Ecto neural progenitor cell (in vitro differentiated cells): Measurements from ENCODE around the gene XYLT1.

Experiments
- DNase-seq: peaks from one replicate; pipeline ENCODE4 v3.0.0-alpha.2; 2018; ENCODE audit warnings: low spot score

XYLT1 gene

GRCh38 chr16:17396762-17397498 lies 73.8 kb downstream of the XYLT1 start:
- no peak for DNase-seq

- DNase-seq, result no peak
These were observed 74.8 kb downstream of the XYLT1 start for GRCh38 chr16:17395849-17396480.

GRCh38 chr16:17392857-17393692 lies 77.7 kb downstream of the XYLT1 start:
- no peak for DNase-seq

- no peak for DNase-seq
These were observed 78.5 kb downstream of the XYLT1 start for GRCh38 chr16:17392127-17392856.

GRCh38 chr16:17391715-17392114 lies 79.0 kb downstream of the XYLT1 start:
- no peak for DNase-seq

GRCh38 chr16:17389384-17389783 lies 81.4 kb downstream of the XYLT1 start:
- no peak for DNase-seq

- DNase-seq, result no peak
These were observed 83.5 kb downstream of the XYLT1 start for GRCh38 chr16:17387256-17387655.

GRCh38 chr16:17386229-17386628 lies 84.5 kb downstream of the XYLT1 start:
- DNase-seq, result no peak

- DNase-seq, result no peak
These were observed 86.3 kb downstream of the XYLT1 start for GRCh38 chr16:17384471-17384870.

- no peak for DNase-seq
These were observed 87.6 kb downstream of the XYLT1 start for GRCh38 chr16:17382949-17383863.

- DNase-seq, result no peak
These were observed 88.2 kb downstream of the XYLT1 start for GRCh38 chr16:17382514-17382913.

- DNase-seq, result no peak
These were observed 89.0 kb downstream of the XYLT1 start for GRCh38 chr16:17381784-17382183.

GRCh38 chr16:17380613-17381012 lies 90.1 kb downstream of the XYLT1 start:
- DNase-seq, result no peak

- DNase-seq, result no peak
These were observed 91.6 kb downstream of the XYLT1 start for GRCh38 chr16:17379121-17379571.

GRCh38 chr16:17377360-17378324 lies 93.1 kb downstream of the XYLT1 start:
- DNase-seq, result no peak

GRCh38 chr16:17375461-17376304 lies 95.1 kb downstream of the XYLT1 start:
- no peak for DNase-seq

GRCh38 chr16:17374668-17375255 lies 96.0 kb downstream of the XYLT1 start:
- no peak for DNase-seq

GRCh38 chr16:17373533-17373932 lies 97.2 kb downstream of the XYLT1 start:
- DNase-seq, result no peak
